HEK293 (cell line): Measurements from ENCODE around the gene ANGPT4.

Source experiments
- CTCF ChIA-PET: fragments of 350-600 bp; formaldehyde crosslinking; extraction: SDS; loops from one replicate; lab custom pipeline; 2021; ENCODE audit warnings: antibody characterized with exemption; lab: Yijun Ruan, JAX
- POLR2A ChIA-PET: fragments of 300-600 bp; formaldehyde crosslinking; extraction: SDS; loops from one replicate; lab custom pipeline; 2020; ENCODE audit warnings: antibody characterized with exemption, inconsistent platforms; lab: Yijun Ruan, JAX
- H3K27ac ChIP-seq: fragments of 200-500 bp; sonication (Bioruptor generic); 2 replicates; pipeline ENCODE4 v1.5.1; 2014; ENCODE audit warnings: low read depth, low read length, control low read depth, inconsistent platforms; ENCODE audit errors: extremely low read depth
- H3K36me3 ChIP-seq, 2 experiments: fragments of 200-500 bp in 1 of 2; sonication (Bioruptor generic) in 1 of 2; 1 replicate in 1 of 2; 2 replicates in 1 of 2; pipeline ENCODE4 v1.5.1; 2014 to 2017; ENCODE audit warnings: inconsistent platforms in 2 of 2, low read length in 2 of 2; ENCODE audit not compliant: control insufficient read depth in 2 of 2, insufficient read depth in 1 of 2
- H3K4me1 ChIP-seq: fragments of 200-500 bp; sonication (Bioruptor generic); 2 replicates; pipeline ENCODE4 v1.5.1; 2014; ENCODE audit warnings: mild to moderate bottlenecking, low read length, inconsistent platforms; ENCODE audit not compliant: control insufficient read depth, insufficient read depth
- H3K4me3 ChIP-seq: 2 replicates; pipeline ENCODE4 v1.5.1; 2011; ENCODE audit warnings: low read depth, mild to moderate bottlenecking, control low read depth, low read length, moderate library complexity
- H3K9me3 ChIP-seq: fragments of 200-500 bp; sonication (Bioruptor generic); 2 replicates; pipeline ENCODE4 v1.5.1; 2014; ENCODE audit warnings: low read depth, low read length, inconsistent platforms; ENCODE audit not compliant: control insufficient read depth, insufficient read depth
- BCL11A ChIP-seq: fragments of 450-650 bp; formaldehyde crosslinking; IDR thresholded peaks from 2 replicates; pipeline ENCODE4 v1.5.1; 2016; ENCODE audit warnings: low read depth, missing biosample characterization, missing genetic modification characterization
- SALL2 ChIP-seq: fragments of 450-650 bp; formaldehyde crosslinking; IDR thresholded peaks from 2 replicates; pipeline ENCODE4 v1.5.0; 2017; ENCODE audit warnings: missing biosample characterization, mild to moderate bottlenecking, missing genetic modification characterization, borderline replicate concordance
- ZBTB20 ChIP-seq: fragments of 450-650 bp; formaldehyde crosslinking; IDR thresholded peaks from 2 replicates; pipeline ENCODE4 v1.5.1; 2016; ENCODE audit warnings: missing biosample characterization, missing genetic modification characterization
- ZIC2 ChIP-seq: fragments of 450-650 bp; formaldehyde crosslinking; IDR thresholded peaks from 2 replicates; pipeline ENCODE4 v1.5.1; 2016; ENCODE audit warnings: missing biosample characterization, missing genetic modification characterization
- ZNF184 ChIP-seq: fragments of 450-650 bp; IDR thresholded peaks from 2 replicates; pipeline ENCODE4 v1.5.1; 2018; ENCODE audit warnings: missing biosample characterization, mild to moderate bottlenecking, missing genetic modification characterization
- ZNF24 ChIP-seq: fragments of 450-650 bp; formaldehyde crosslinking; IDR thresholded peaks from 2 replicates; pipeline ENCODE4 v1.5.1; 2016; ENCODE audit warnings: missing biosample characterization, missing genetic modification characterization
- ZNF350 ChIP-seq: fragments of 450-650 bp; formaldehyde crosslinking; IDR thresholded peaks from 2 replicates; pipeline ENCODE4 v1.5.0; 2017; ENCODE audit warnings: missing biosample characterization, mild to moderate bottlenecking, missing genetic modification characterization
- ZNF501 ChIP-seq: fragments of 450-650 bp; formaldehyde crosslinking; IDR thresholded peaks from 2 replicates; pipeline ENCODE4 v1.5.1; 2016; ENCODE audit warnings: missing biosample characterization, missing genetic modification characterization
- ZNF518A ChIP-seq: fragments of 450-650 bp; formaldehyde crosslinking; conservative IDR thresholded peaks from 2 replicates; pipeline ENCODE4 v1.5.1; 2016; ENCODE audit warnings: low read depth, missing biosample characterization, missing genetic modification characterization
- ZNF544 ChIP-seq: fragments of 450-650 bp; formaldehyde crosslinking; IDR thresholded peaks from 2 replicates; pipeline ENCODE4 v1.5.0; 2017; ENCODE audit warnings: missing biosample characterization, missing genetic modification characterization
- ZNF580 ChIP-seq: fragments of 450-650 bp; formaldehyde crosslinking; IDR thresholded peaks from 2 replicates; pipeline ENCODE4 v1.5.1; 2016; ENCODE audit warnings: missing biosample characterization, missing genetic modification characterization
- ZNF596 ChIP-seq: fragments of 450-650 bp; IDR thresholded peaks from 2 replicates; pipeline ENCODE4 v1.5.0; 2018; ENCODE audit warnings: missing biosample characterization, mild to moderate bottlenecking, missing genetic modification characterization, moderate library complexity
- ZNF623 ChIP-seq: fragments of 450-650 bp; formaldehyde crosslinking; IDR thresholded peaks from 2 replicates; pipeline ENCODE4 v1.5.1; 2016; ENCODE audit warnings: missing biosample characterization, missing genetic modification characterization
- ZNF629 ChIP-seq: fragments of 450-650 bp; formaldehyde crosslinking; IDR thresholded peaks from 2 replicates; pipeline ENCODE4 v1.5.1; 2017; ENCODE audit warnings: missing biosample characterization, missing genetic modification characterization
- ZNF76 ChIP-seq: fragments of 450-650 bp; formaldehyde crosslinking; IDR thresholded peaks from 2 replicates; pipeline ENCODE4; 2016; ENCODE audit warnings: low read depth, missing biosample characterization, missing genetic modification characterization, borderline replicate concordance
- ZNF785 ChIP-seq: fragments of 450-650 bp; formaldehyde crosslinking; IDR thresholded peaks from 2 replicates; pipeline ENCODE4 v1.5.1; 2016; ENCODE audit warnings: missing biosample characterization, missing genetic modification characterization
- ZNF791 ChIP-seq: fragments of 450-650 bp; formaldehyde crosslinking; IDR thresholded peaks from 2 replicates; pipeline ENCODE4 v1.5.1; 2016; ENCODE audit warnings: missing biosample characterization, missing genetic modification characterization
- ZNF843 ChIP-seq: fragments of 450-650 bp; formaldehyde crosslinking; IDR thresholded peaks from 2 replicates; pipeline ENCODE4 v1.5.1; 2016; ENCODE audit warnings: missing biosample characterization, missing genetic modification characterization
- ZSCAN30 ChIP-seq: fragments of 450-650 bp; IDR thresholded peaks from 2 replicates; pipeline ENCODE4 v1.5.1; 2018; ENCODE audit warnings: missing biosample characterization, mild to moderate bottlenecking, missing genetic modification characterization, moderate library complexity

Gene ANGPT4

DNA sequence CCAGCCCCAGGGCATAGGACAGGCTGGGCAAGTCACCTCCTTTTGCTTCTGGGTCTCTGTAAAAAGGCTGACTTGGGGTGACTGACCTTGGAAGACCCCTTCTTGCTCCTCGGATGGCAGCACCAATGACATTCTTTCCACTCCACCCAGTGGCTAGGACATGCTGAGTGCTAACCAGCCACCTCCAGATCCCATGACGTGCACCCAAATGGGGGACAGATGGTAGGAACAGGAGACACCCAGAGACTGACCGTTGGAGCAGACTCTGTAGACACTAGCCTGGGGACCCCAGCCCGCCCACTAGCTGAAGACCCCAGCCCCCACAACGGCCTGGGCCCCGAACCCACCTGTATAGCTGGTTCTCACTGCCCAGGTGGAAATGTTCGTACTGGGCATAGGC, 38.3 kb downstream of the ANGPT4 start:
- ChIA-PET CTCF (no interaction called here), POLR2A (no interaction called here)

GRCh38 chr20:875115-875514, 41.0 kb downstream of the ANGPT4 start:
- Histone ChIP-seq H3K36me3 (no peaks in the 10 kb centered on the region), H3K9me3 (no peaks in the 10 kb centered on the region), H3K4me3 (no peak overlapping the region), H3K27ac (no peak overlapping the region), H3K4me1 (no peaks in the 10 kb centered on the region)
- ChIA-PET POLR2A (no interaction called here), CTCF (interaction anchor here (1.8 kb wide), 1 partner anchor 80 kb away, joined by 4 read pairs; no protein-coding TSS in a partner anchor)
- TF ChIP-seq ZNF580 = no peak
- TF ChIP-seq ZNF791 (tag by site-specific recombination) = no peak
- TF ChIP-seq ZNF544 (tag by site-specific recombination) = no peak
- TF ChIP-seq ZNF184 (tag by site-specific recombination) = no peak
- TF ChIP-seq ZNF623 = peak; percentile 52
- TF ChIP-seq ZNF76 (tag by site-specific recombination) = no peak

More for the DNA sequence above, 38.3 kb downstream of the ANGPT4 start:
- TF ChIP-seq ZNF24 (tag by site-specific recombination) = no peak
- TF ChIP-seq, all 188 proteins: peak for 0
- Histone ChIP-seq H3K27ac (no peak overlapping the region), H3K4me1 (no peaks in the 10 kb centered on the region), H3K9me3 (no peaks in the 10 kb centered on the region), H3K36me3 (no peaks in the 10 kb centered on the region), H3K4me3 (no peak overlapping the region)

DNA sequence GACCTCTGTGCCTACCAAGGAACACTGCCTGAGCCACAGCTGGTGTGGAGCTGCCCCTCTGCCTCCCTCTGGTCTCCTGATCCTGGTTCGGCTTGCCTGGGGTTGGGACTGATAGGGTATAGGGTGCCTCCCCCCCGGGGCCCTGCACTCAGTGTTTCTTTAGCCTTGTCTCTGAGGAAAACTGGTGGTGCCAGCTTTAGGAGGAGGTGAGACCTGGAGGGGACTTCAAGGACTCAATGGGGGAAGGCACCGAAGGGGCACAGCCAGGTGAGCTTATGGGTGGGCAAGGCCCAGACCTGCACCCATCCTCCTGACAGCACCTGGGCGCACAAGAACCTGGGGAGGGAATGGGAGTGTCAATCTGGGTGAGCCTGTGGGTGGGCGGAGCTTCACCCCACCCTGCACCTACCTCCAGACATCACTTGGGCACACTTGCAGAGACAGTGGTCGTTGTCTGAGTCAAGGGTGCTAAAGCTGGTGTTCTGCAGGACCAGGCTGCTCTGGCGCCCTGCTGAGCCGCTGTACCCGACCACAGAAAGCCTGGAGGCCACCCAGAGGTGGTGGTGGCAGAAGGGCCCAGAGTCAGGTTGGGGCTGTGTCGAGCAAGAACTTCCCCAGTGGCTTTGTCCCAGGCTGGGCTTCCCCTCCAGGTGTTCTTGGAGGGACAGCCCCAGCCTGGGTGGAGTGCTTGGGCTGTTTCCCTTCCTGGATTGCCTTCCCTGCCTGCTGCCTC, 42.1 kb downstream of the ANGPT4 start:
- no peak overlapping the region for H3K27ac ChIP-seq
- CTCF ChIA-PET = interaction anchor here (1.1 to 1.8 kb wide), 2 partner anchors 81 to 131 kb away, joined by 3 to 4 read pairs; no protein-coding TSS in a partner anchor
- H3K36me3 ChIP-seq = no peaks in the 10 kb centered on the region
- H3K4me3 ChIP-seq = no peak overlapping the region
- POLR2A ChIA-PET = no interaction called here
- TF ChIP-seq ZBTB20 (tag by site-specific recombination) = no peak
- no peak for TF ChIP-seq ZIC2
- TF ChIP-seq ZNF843 (tag by site-specific recombination) = no peak
- no peak for TF ChIP-seq ZNF596 (tag by site-specific recombination)
- TF ChIP-seq ZSCAN30 (tag by site-specific recombination) = no peak
- no peak for TF ChIP-seq ZNF629 (tag by site-specific recombination)
- TF ChIP-seq BCL11A (tag by site-specific recombination) = no peak
- no peak for TF ChIP-seq ZNF501 (tag by site-specific recombination)
- TF ChIP-seq SALL2 = no peak
- TF ChIP-seq ZNF350 (tag by site-specific recombination) = no peak
- TF ChIP-seq ZNF544 (tag by site-specific recombination) = no peak
- no peak for TF ChIP-seq ZNF518A (tag by site-specific recombination)
- TF ChIP-seq ZNF785 (tag by site-specific recombination) = no peak
- no peaks in the 10 kb centered on the region for H3K9me3 ChIP-seq
- H3K4me1 ChIP-seq = no peaks in the 10 kb centered on the region
